PC-9 (cell line): ENCODE data around the gene MAN1B1.

Experiments
- EZH2 ChIP-seq: fragments of 200-600 bp; sonication (generic); IDR thresholded peaks from 2 replicates; pipeline ENCODE4 v1.8.0; 2017; ENCODE audit warnings: antibody characterized with exemption, low read depth
- TF ChIP-seq, protein P1 (sequence below): fragments of 200-600 bp; sonication (generic); conservative IDR thresholded peaks from 2 replicates; pipeline ENCODE4 v1.6.1; 2017; ENCODE audit warnings: mixed run types, antibody characterized with exemption, mild to moderate bottlenecking, moderate library complexity

DNA sequence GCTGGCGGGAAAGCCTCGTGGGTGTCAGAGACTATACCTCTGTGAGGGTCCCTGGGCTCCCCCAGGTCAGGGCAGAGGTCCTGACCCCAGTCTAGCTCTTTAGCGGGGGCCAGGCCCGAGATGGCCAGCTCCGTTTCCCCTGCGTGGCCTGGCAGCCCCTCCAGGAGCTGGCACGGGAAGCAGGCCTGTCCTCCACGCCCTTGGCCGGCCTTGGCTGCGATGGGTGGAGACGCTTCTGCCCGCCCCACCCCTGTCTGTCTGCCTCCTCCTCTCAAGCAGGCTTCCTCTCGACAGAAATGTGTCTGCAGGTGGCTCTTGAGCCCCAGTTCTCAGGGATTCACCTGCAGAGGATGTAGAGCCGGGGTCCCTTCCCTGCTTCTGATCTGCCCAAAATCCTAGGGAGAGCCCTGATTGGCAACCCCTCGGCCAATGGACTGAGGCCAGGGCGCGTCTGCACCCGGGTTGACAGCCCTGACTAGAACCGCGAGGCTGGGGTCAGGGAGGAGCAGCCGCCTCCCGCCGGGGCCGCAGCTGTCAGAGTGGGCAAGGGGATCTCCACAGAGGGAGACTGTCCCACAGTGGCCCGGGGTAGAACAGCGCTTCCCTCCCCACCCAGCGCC, 49.6 kb downstream of the MAN1B1 start:
- TF ChIP-seq, protein P1, sequence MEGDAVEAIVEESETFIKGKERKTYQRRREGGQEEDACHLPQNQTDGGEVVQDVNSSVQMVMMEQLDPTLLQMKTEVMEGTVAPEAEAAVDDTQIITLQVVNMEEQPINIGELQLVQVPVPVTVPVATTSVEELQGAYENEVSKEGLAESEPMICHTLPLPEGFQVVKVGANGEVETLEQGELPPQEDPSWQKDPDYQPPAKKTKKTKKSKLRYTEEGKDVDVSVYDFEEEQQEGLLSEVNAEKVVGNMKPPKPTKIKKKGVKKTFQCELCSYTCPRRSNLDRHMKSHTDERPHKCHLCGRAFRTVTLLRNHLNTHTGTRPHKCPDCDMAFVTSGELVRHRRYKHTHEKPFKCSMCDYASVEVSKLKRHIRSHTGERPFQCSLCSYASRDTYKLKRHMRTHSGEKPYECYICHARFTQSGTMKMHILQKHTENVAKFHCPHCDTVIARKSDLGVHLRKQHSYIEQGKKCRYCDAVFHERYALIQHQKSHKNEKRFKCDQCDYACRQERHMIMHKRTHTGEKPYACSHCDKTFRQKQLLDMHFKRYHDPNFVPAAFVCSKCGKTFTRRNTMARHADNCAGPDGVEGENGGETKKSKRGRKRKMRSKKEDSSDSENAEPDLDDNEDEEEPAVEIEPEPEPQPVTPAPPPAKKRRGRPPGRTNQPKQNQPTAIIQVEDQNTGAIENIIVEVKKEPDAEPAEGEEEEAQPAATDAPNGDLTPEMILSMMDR = no peak
- no peak for TF ChIP-seq EZH2
